Left ventricle myocardium superior (tissue), 1 donor: ENCODE measurements around the gene BMP2. TPM values are rescaled to one million over a fixed set of nuclear protein-coding genes. Genes with fewer than 3 reads are reported as not detected.
A peak's percentile ranks its signal among the peaks of the same experiment; 100 is the strongest.

Experiments
- ATAC-seq: fragments of 200-7000 bp; cut with Tn5 transposase; one replicate; pipeline ENCODE4 v1.9.1; 2020; ENCODE audit warnings: mild to moderate bottlenecking, moderate library complexity
- DNase-seq: peaks from one replicate; pipeline ENCODE4 v3.0.0-alpha.2; 2020
- intact Hi-C: fragments of 100-400 bp; cut with micrococcal nuclease; formaldehyde crosslinking; loops from one replicate; pipeline ENCODE4 v1.11.0; 2022
- total RNA-seq: library from RNA; stranded (reverse); fragmentation: NEBNext Ultra II Directional; extraction: Animal tissue kit (Norgen Biotek cat#: 25700); gene quantifications from one replicate; pipeline ENCODE4 v1.2.1, GENCODE V29; 2021
- donor health status: DM: no; HTN: yes; CAD: no; lungs with severe emphysema.

Gene BMP2
- total RNA-seq, 1 donor from 2014 or later: 3.0 TPM

DNA sequence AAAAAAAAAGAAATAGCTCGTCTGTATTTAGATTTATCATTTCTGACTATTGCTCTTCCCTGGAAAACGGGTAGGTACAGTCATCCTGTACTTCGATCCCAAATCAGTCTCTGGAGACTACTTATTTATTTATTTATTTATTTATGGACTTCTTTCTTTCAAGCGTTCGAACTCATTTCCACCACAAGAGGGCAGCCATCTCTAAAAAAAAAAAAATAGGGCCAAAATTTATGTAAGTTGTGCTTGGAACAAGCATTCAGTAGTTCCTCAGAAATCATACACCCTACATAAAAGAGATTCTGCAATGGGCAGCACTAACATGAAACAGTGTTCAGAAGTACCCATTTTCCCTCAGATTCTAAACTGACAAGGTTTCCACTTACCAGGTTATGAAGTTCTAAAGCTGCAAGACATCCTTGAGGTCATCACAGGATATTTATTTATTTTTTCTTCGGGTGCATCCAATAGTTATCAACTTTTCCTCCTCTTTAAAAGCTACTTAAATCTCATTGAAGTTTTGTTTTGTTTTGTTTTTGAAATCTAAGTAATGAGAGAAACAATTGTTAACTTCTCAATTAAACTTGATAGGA, 1.9 kb upstream of the BMP2 start:
- ATAC-seq (no peak), DNase-seq (no peak)
- intact Hi-C loops: no loop called here

DNA sequence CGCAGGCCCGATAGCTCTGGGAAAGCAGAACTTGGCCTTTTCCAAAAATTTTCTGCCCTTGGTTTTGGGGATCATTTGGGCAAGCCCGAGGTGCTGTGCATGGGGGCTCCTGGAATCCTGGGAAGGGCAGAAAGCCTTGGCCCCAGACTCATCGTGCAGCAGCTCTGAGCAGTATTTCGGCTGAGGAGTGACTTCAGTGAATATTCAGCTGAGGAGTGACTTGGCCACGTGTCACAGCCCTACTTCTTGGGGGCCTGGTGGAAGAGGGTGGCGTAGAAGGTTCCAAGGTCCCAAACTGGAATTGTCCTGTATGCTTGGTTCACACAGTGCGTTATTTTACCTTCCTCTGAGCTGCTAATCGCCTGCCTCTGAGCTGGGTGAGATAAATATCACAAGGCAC, 1.1 kb upstream of the BMP2 start:
- ATAC-seq: no peak
- intact Hi-C loops: no loop called here
- no peak for DNase-seq

DNA sequence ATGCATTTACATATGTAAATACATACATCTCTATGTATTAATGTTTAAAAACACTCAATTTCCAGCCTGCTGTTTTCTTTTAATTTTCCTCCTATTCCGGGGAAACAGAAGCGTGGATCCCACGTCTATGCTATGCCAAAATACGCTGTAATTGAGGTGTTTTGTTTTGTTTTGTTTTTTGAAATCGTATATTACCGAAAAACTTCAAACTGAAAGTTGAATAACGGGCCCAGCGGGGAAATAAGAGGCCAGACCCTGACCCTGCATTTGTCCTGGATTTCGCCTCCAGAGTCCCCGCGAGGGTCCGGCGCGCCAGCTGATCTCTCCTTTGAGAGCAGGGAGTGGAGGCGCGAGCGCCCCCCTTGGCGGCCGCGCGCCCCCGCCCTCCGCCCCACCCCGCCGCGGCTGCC, 355 bp upstream of the BMP2 start:
- ATAC-seq: no peak
- no peak for DNase-seq
- intact Hi-C loops: no loop called here

DNA sequence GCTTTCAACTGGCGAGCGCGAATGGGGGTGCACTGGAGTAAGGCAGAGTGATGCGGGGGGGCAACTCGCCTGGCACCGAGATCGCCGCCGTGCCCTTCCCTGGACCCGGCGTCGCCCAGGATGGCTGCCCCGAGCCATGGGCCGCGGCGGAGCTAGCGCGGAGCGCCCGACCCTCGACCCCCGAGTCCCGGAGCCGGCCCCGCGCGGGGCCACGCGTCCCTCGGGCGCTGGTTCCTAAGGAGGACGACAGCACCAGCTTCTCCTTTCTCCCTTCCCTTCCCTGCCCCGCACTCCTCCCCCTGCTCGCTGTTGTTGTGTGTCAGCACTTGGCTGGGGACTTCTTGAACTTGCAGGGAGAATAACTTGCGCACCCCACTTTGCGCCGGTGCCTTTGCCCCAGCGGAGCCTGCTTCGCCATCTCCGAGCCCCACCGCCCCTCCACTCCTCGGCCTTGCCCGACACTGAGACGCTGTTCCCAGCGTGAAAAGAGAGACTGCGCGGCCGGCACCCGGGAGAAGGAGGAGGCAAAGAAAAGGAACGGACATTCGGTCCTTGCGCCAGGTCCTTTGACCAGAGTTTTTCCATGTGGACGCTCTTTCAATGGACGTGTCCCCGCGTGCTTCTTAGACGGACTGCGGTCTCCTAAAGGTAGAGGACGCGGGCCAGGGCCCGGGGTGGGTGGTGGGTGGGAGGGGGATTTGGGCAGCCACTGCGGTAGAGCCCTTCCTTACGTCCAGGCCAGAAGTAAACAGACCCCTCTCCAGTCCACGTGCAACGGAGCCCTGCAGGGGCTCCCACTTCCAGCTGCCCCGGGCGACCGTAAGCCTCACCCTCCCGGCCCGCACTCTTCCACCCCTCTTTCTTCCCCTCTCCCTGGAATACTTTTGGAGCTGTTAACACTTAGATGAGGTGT, 998 bp downstream of the BMP2 start:
- intact Hi-C loops: no loop called here
- ATAC-seq (peak; percentile 37), DNase-seq (peak; percentile 45)

DNA sequence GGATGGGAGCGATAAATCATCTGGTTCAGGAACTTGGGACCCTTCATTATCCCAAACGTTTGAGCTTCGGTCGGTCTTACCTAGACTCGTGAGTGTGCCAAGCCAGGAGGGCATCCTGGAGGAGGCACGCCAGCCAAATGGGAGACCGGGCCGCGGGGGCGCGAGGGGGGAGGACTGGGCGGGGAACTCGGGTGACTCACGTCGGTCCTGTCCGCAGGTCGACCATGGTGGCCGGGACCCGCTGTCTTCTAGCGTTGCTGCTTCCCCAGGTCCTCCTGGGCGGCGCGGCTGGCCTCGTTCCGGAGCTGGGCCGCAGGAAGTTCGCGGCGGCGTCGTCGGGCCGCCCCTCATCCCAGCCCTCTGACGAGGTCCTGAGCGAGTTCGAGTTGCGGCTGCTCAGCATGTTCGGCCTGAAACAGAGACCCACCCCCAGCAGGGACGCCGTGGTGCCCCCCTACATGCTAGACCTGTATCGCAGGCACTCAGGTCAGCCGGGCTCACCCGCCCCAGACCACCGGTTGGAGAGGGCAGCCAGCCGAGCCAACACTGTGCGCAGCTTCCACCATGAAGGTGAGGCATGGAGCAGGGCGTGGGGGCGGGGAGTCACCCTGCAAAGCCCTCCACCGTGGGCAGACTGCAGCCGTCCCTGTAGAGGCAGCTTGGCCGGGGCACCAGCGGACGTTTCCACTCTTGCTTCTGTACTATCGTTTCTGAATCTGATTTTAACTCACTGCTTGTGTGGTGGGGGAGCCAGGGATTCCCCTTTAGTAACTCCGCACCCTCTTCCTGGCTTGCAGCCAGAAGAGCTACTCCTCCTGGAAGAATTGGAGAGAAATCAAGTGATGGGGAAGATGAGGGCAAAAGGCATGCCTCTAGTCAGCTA, 2.7 kb downstream of the BMP2 start:
- intact Hi-C loops: no loop called here
- peak; percentile 56 for DNase-seq

DNA sequence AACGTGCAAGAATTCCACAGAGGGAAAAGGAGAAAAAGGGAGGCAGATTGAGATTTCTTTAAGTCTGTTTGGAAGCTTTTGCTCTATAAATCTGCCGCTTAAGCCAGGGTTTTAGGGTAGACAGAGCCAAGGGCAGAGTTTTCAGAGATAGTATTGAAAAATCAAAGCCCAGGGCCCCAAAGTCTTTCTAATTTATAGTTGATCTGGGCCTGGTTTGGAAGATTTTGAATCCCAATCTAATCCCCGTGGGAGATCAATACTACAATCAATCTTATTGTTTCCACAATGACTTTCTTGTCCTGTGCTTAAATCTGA, 3.3 kb downstream of the BMP2 start:
- intact Hi-C loops: no loop called here
- no peak for ATAC-seq
- no peak for DNase-seq

More for the DNA sequence above, 2.7 kb downstream of the BMP2 start:
- ATAC-seq: peak; percentile 12

DNA sequence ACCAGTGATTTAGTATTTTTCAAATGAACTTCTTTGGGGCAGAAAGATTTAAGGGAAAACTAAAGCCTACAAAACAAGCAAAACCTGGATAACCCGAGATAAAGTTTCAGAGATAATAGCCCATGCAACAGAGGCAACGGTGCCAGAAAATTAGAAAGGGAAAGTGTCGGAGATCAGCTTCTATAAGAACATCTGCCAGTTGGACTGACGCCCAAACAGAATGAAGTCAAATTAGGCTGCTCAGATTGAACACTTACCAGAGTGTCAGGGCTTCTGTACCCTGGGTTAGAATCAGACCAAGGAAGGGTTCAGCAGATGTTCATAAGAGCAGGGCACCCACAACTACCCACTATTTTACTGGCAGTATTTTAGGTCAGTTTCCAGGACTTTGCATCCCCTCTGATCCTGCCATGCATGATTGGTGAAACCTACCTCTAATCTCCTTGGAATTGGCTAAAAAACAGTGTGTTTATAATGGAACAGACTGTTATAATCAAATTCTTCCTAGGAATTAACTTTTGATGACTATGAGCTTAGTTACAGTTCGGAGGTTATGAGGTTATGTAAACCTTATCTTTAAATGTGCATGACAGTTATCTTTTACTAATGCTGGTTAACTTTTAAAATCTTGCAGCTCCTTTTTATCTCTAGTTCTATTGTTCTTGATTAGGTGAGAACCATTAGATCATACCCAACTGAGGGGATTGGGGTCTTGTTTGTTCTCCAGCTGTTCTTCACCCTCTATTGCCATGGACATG, 13.1 kb downstream of the BMP2 start:
- DNase-seq (no peak), ATAC-seq (no peak)
- intact Hi-C loops: no loop called here

DNA sequence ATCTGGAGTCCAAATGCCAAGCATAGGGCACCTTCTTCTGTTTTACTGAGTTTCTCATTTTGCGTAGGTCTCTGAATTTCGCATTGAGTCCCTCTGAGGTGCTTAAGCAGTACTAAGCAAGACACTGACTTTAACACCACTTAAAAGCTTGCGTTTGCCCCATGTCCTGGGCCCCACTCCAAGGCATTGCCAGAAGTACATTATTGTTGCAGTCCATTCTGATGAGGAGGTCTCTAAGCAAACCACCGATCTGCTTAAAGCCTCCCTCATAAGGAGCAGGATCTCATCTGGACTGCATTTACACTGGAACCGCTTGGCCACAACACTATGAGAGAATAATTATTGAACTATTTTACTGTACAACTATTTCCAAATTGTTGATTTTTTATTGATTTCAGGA, 16.3 kb downstream of the BMP2 start:
- no peak for ATAC-seq
- DNase-seq: no peak
- intact Hi-C loops: no loop called here

DNA sequence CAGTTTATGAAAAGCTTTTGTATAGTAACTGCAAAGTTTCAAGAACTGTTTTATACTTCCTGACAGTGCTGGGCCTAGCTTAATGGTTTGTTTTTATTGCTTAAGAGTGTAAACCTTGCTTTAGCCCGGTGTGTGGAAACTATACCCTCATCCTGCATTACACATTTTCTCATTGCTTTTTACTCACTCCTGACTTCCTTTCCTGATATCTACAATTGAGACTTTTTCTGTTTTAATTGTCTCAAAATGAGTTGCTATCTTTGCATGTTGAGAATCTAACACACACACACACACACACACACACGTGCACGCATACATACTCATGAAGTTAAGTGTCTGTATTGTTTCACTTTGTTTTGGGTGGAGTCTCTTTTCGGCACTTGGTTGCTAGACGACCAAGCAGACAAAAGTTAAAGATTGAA, 16.7 kb downstream of the BMP2 start:
- ATAC-seq: no peak
- intact Hi-C loops: no loop called here

DNA sequence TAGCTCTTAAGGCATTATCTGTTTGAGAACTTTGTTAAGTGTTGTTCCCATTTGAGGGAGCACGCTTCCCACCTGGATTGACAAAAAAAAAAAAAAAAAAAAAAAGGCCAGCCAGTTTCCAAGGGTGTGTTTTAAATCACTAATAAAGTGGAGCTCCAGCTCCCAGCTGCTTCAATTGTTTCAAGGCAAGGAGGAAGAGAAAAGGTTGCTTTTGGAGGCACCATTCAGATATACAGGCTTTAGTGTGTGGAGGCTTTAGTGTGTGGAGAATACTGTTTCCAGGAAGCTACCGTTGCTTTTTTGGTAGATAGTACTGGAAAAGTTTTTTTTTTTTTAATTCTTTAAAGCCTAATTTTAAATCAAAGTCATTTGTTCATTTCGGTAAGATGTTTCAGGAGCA, 17.3 kb downstream of the BMP2 start:
- ATAC-seq: no peak
- intact Hi-C loops: no loop called here
- DNase-seq: no peak

More for the DNA sequence above, 16.7 kb downstream of the BMP2 start:
- no peak for DNase-seq

DNA sequence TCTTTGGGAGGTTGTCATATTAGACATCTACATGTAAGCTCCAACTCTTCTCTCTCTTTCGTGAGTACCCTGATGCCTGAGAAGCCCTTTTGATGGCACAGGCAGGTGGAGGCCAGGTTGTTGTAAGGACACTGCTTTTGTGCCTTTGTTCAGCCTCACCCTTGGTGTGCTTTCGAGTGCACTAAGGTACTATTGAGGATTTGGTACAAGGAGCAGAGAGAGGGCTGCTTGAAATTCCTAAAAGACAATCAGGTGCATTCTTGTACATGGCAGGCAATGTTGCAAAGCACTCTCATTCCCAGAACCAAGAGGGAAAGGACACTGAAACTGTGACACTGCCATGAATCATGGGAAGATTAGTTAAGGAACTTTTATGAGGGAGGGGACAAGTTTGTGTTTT, 19.1 kb downstream of the BMP2 start:
- DNase-seq (no peak), ATAC-seq (no peak)
- intact Hi-C loops: no loop called here

DNA sequence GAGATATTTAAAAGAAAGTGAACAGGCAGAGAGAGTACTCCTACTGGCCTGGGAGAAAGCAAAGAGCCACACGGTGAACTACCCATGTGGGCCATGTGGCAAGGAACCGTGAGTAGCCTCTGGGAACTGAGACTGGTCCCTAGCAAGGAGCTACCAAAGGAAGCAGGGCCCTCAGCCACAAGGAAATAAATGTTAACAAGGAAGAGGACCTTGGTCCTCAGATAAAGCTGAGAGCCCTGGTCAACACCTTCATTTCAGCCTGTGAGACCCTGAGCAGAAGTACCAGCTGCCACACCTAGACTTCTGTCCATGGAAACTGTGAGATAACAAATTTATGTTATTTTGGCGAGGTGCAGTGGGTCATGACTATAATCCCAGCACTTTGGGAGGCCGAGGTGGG, 25.3 kb downstream of the BMP2 start:
- DNase-seq (no peak), ATAC-seq (no peak)
- intact Hi-C loops: no loop called here

DNA sequence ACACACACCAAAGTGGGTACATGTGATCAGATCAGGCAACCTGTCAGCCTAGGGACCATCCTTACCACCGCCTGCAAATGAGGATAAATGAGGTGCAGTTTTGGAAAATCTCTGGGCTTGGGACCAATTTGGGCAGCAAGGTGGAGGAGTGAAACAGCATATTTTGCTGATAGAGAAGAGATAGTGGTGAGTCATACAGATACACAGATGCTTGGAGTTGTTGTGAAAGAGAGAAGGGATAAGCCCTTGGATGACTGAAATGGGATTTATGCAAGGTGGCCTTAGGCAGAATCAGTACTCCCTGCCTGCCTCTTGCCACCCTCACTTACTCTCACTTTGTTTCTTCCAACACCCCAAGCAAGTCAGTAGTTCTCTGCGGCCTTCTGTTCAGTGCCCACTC, 34.7 kb downstream of the BMP2 start:
- no peak for DNase-seq
- intact Hi-C loops: no loop called here
- ATAC-seq: no peak

DNA sequence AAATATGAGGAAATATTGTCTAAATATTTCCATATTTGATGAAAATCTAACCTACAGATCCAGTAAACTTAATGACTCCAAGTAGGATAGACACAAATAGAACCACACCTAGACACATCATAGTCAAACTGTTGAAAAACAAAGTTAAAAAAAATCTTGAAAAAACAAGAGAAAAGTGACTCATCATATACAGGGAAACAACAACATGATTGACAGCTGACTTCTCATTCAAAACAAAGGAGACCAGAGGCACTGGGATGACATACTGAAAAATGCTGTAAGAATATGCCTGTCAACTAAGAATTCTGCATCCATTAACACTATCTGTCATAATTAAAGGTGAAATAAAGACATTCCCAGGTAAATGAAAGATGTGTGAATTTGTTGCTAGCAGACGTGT, 38.8 kb downstream of the BMP2 start:
- DNase-seq: no peak
- intact Hi-C loops: no loop called here
- ATAC-seq: no peak

DNA sequence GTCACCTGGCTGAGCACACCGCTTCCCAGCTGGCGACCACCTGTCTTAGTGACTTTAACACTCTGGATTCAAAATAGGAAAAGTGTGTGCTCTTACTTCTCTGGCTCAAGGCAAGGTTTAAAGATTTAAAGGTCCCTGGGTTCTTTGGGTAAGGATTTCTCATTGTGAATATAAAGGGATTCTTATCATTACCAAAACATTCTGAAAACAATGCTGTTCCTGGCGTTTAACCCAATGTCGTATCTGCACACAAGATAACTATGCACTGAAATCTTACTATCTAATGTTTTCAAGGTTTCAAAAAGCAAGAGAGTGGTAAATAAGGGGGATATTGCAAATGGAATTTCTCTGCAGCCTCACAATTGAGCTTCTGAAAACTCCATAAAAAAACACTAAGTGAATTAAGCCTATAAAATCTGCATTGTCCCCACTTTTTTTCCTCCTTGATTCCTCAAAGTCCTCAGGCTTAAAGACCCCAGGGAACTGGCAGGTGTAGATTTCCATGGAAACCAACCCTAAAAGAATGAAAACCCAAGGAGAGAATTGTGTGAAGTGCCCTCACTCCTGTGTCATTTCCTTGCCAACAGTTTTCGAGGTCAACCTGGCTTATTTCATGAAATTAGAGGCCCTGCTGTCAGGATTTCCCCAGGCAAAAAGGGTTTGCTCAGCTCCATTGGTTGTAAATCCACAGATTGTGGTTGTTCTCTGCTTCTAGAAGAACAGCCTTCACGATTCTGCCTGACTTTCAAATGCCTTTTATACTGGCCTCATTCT, 44.0 kb downstream of the BMP2 start:
- intact Hi-C loops: no loop called here
- ATAC-seq (no peak), DNase-seq (no peak)

DNA sequence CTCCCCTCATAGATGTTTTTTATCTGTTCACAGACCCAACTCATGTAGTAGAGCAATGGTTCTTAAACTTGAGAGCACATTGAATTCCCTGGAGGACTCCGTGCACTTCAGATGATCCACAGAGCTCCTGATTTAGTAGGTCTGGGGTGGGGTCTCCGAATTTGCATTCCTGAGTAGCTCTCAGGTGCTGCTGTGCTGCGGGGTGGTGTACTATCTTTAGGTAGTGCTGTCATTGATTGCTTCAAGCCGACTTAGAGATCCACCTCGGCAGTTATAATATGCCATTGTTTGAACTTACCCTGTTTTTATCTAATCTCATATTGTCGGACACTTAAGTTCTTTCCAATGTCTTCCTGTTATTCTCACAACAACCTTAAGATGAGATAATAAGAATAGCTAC, 45.0 kb downstream of the BMP2 start:
- ATAC-seq (no peak), DNase-seq (no peak)
- intact Hi-C loops: no loop called here

DNA sequence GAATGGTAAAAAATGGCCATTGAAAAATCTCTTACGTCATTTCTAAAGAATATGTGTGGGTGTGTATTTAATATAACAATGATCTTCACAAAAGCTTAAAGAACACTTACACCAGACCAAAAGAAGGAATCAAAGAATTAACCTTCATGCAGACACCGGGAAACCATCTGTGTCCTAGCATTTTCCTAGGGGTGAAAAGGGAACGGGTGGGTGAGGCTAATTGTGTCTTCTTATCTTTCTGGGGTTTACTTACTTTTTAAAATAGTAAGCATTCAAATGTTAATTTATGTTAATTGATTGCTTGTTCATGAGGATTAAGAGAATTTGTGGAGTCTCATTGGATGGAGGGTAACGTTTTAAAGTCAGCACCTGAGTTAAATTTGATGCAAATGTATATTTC, 47.5 kb downstream of the BMP2 start:
- DNase-seq: no peak
- intact Hi-C loops: loop anchor here (5.0 kb wide), 1 partner anchor 178 kb away; no protein-coding TSS in a partner anchor
- no peak for ATAC-seq

DNA sequence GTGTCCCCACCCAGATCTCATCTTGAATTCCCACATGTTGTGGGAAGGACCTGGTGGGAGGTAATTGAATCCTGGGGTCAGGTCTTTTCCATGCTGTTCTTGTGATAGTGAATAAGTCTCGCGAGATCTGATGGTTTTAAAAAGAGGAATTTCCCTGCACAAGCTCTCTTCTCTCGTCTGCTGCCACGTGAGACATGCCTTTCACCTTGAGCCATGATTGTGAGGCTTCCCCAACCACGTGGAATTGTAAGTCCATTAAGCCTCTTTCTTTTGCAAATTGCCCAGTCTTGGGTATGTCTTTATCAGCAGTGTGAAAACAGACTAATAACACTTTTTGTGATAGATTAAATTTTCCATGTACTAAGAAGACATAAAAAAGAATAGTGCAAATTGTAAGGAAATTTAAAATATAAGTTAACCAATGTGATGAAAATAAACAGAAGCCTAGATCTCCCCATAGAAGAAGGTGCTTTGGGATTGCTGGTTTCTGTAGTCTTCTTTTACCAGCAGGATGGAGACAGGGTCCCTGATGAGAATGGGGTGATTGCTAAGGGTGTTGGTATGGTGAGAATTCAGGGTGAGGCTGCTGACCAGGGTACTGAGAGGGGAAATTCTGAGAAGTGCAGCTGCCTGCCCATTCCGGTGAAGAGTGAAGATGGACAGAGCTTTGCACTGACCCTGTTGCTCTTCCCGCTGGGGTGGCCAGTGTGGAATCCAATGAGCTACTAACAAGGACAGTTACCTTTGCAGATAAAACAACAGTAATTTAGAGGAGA, 50.7 kb downstream of the BMP2 start:
- intact Hi-C loops: loop anchor here (5.0 kb wide), 1 partner anchor 181 kb away; no protein-coding TSS in a partner anchor
- ATAC-seq (no peak), DNase-seq (no peak)
